ENCODE measurements around the gene USP37.

USP37 gene

DNA sequence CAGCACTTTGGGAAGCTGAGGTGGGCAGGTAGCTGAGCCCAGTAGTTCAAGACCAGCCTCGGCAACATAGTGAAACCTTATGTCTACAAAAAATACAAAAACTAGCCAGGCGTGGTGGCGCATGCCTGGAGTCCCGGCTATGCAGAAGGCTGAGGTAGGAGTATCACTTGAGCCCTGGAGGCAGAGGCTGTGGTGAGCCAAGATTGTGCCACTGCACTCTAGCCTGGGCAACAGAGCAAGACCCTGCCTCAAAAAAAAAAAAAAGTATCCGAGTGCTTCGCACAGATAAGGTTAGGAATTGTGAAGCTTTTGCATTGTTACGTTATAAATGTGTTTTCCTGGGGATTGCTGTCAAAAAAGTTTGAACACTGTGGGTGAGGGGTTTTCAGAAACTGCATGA, 164.3 kb downstream of the USP37 start:
- no peaks in the 10 kb centered on the region for H3K9me3 ChIP-seq (ENCODE audit: control insufficient read depth, insufficient read depth, low read length)
- peaks cover 5% of the 10 kb centered on the region; the same call in 1 of the 2 replicates for H3K27me3 ChIP-seq (ENCODE audit: control insufficient read depth, insufficient read depth, low read length)
- H3K27ac ChIP-seq (ENCODE audit: low read length), result no peak overlapping the region
- DNase-seq (ENCODE audit: low read depth, low spot score), result no peak
- H3K4me1 ChIP-seq (ENCODE audit: control insufficient read depth, insufficient read depth, low read length), result peaks cover 12% of the 10 kb centered on the region
- no peak overlapping the region for H3K4me3 ChIP-seq (ENCODE audit: low read length)
- no CpG with 5 or more reads among the region's 7 CpGs for WGBS (ENCODE audit: insufficient coverage, insufficient read length)
- H3K36me3 ChIP-seq (ENCODE audit: control insufficient read depth, insufficient read depth, low read length), result peaks cover 11% of the 10 kb centered on the region

DNA sequence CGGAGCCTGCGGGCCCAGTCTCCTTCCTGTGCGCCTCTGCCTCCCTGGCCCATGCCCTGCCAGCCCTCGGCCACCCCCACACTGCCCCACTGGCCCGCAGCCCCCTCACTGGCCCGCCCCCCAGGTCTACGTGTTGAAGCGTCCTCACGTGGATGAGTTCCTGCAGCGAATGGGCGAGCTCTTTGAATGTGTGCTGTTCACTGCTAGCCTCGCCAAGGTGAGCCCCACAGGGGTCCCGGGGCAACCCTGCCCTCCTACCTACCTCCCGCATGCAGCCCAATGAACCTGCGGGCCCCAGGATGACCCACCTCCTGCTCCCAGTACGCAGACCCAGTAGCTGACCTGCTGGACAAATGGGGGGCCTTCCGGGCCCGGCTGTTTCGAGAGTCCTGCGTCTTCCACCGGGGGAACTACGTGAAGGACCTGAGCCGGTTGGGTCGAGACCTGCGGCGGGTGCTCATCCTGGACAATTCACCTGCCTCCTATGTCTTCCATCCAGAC, 165.2 kb downstream of the USP37 start:
- WGBS (ENCODE audit: insufficient coverage, insufficient read length), result no CpG with 5 or more reads among the region's 26 CpGs
- Histone ChIP-seq H3K36me3 (ENCODE audit: control insufficient read depth, insufficient read depth, low read length) (peaks cover 11% of the 10 kb centered on the region), H3K4me3 (ENCODE audit: low read length) (no peak overlapping the region), H3K9me3 (ENCODE audit: control insufficient read depth, insufficient read depth, low read length) (no peaks in the 10 kb centered on the region), H3K27me3 (ENCODE audit: control insufficient read depth, insufficient read depth, low read length) (peaks cover 12% of the 10 kb centered on the region; the same call in 1 of the 2 replicates), H3K4me1 (ENCODE audit: control insufficient read depth, insufficient read depth, low read length) (peaks cover 14% of the 10 kb centered on the region), H3K27ac (ENCODE audit: low read length) (no peak overlapping the region)
- DNase-seq (ENCODE audit: low read depth, low spot score), result no peak

DNA sequence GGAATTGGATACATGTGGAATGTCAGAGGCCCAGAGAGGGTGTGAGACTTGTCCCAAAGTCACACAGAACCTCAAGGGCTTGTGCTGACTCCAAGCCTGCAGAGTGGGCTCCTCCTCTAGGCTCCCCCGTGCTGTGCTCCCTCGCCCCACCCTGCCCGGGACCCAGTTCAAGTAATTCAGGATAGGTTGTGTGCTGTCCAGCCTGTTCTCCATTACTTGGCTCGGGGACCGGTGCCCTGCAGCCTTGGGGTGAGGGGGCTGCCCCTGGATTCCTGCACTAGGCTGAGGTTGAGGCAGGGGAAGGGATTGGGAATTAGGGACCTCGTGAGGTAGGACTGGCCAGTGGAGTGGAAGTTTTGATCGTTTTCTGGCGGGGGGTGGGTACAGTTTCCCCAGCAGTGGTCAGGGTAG, 165.7 kb downstream of the USP37 start:
- no CpG with 5 or more reads among the region's 8 CpGs for WGBS (ENCODE audit: insufficient coverage, insufficient read length)
- no peak overlapping the region for H3K27ac ChIP-seq (ENCODE audit: low read length)

DNA sequence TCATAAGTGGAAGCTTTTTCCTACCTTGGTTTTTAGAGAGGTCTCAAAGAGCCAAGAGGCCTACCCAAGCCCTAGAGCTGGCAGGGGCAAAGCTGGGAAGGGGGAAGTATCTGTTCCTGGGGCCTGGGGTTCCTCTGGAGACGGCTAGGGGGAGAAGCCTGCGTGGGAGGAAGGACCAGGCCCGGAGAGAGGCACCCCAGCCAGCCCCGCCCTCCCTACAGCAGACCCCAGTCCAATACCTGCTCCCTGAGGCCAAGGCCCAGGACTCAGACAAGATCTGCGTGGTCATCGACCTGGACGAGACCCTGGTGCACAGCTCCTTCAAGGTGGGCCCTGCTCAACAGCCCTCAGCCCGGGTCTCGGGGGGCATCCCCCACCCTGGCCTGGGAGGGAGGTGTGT, 166.3 kb downstream of the USP37 start:
- Histone ChIP-seq H3K9me3 (ENCODE audit: control insufficient read depth, insufficient read depth, low read length) (no peaks in the 10 kb centered on the region), H3K4me1 (ENCODE audit: control insufficient read depth, insufficient read depth, low read length) (peaks cover 14% of the 10 kb centered on the region), H3K27ac (ENCODE audit: low read length) (no peak overlapping the region), H3K27me3 (ENCODE audit: control insufficient read depth, insufficient read depth, low read length) (peaks cover 23% of the 10 kb centered on the region), H3K36me3 (ENCODE audit: control insufficient read depth, insufficient read depth, low read length) (peaks cover 11% of the 10 kb centered on the region), H3K4me3 (ENCODE audit: low read length) (no peak overlapping the region)
- no peak for DNase-seq (ENCODE audit: low read depth, low spot score)
- no CpG with 5 or more reads among the region's 9 CpGs for WGBS (ENCODE audit: insufficient coverage, insufficient read length)

More for the DNA sequence above, 165.7 kb downstream of the USP37 start:
- no peak for DNase-seq (ENCODE audit: low read depth, low spot score)
- no peaks in the 10 kb centered on the region for H3K9me3 ChIP-seq (ENCODE audit: control insufficient read depth, insufficient read depth, low read length)
- peaks cover 14% of the 10 kb centered on the region for H3K4me1 ChIP-seq (ENCODE audit: control insufficient read depth, insufficient read depth, low read length)
- H3K4me3 ChIP-seq (ENCODE audit: low read length), result no peak overlapping the region
- peaks cover 16% of the 10 kb centered on the region for H3K27me3 ChIP-seq (ENCODE audit: control insufficient read depth, insufficient read depth, low read length)
- peaks cover 11% of the 10 kb centered on the region for H3K36me3 ChIP-seq (ENCODE audit: control insufficient read depth, insufficient read depth, low read length)

DNA sequence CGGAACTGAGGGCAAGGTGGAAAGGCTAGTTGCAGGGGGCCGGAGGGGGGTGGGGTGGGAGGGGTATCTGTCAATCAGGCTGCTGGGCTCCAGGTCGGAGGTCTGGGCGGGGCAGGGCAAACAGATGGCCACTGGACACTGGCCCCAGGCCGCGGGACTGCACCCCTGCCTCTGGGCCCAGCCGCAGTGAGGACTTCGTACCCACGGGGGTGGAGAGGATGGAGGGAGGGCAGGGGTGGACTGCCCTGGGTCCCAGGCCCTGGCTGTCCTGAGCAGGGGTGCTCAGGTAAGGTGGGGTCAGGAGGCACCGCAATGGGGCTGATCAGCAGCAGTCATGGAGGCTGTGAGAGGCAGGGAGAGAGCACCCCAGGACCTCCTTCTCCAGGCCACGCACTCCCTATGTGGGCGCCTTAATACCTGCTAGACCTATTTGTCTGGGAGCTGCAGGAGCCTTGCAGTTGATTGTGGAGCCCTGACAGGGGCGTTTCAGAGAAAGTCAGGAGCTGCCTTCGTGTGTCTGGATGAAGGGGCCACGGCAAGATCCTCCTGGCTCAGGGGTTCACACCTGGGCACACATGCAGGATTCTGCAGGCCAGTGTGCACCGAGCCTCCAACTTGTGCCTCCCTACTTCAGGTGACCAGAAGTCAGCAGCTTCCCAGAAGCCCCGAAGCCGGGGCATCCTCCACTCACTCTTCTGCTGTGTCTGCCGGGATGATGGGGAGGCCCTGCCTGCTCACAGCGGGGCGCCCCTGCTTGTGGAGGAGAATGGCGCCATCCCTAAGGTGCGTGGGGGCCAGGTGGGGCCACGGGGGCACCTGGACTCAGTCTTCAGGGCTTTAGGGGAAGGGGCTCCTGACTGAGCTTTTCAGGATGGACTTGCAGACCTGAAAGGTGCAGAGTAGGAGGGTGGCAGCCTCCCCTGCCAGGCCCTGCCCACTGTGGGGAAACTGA, 166.9 kb downstream of the USP37 start:
- peaks cover 27% of the 10 kb centered on the region for H3K27me3 ChIP-seq (ENCODE audit: control insufficient read depth, insufficient read depth, low read length)
- H3K27ac ChIP-seq (ENCODE audit: low read length), result no peak overlapping the region
- no peak for DNase-seq (ENCODE audit: low read depth, low spot score)
- no CpG with 5 or more reads among the region's 24 CpGs for WGBS (ENCODE audit: insufficient coverage, insufficient read length)
- H3K9me3 ChIP-seq (ENCODE audit: control insufficient read depth, insufficient read depth, low read length), result no peaks in the 10 kb centered on the region
- H3K4me1 ChIP-seq (ENCODE audit: control insufficient read depth, insufficient read depth, low read length), result peaks cover 19% of the 10 kb centered on the region
- H3K36me3 ChIP-seq (ENCODE audit: control insufficient read depth, insufficient read depth, low read length), result peaks cover 11% of the 10 kb centered on the region
- H3K4me3 ChIP-seq (ENCODE audit: low read length), result peak overlapping the region; percentile 42; the same call in 1 of the 2 replicates
